HL-60 (cell line): ENCODE measurements around the gene ADPRHL1.

ENCODE experiments used
- DNase-seq, 2 experiments: peaks; one replicate each; pipeline ENCODE4 v3.0.0-alpha.2; 2010 to 2020; ENCODE audit warnings: low read depth in 1 of 2, low spot score in 1 of 2
- H3K27ac ChIP-seq: fragments of 250-450 bp; sonication (Bioruptor Pico); replicated peaks from 2 replicates; pipeline ENCODE4 v1.5.1; 2020; ENCODE audit warnings: mild to moderate bottlenecking, moderate library complexity
- H3K27me3 ChIP-seq: fragments of 250-450 bp; sonication (Bioruptor Pico); 2 replicates; pipeline ENCODE4 v1.5.1; 2021; ENCODE audit warnings: mild to moderate bottlenecking, moderate library complexity; ENCODE audit not compliant: insufficient read depth, poor library complexity, severe bottlenecking
- H3K4me3 ChIP-seq: replicated peaks from 2 replicates; pipeline ENCODE4 v1.5.1; 2011; ENCODE audit warnings: mild to moderate bottlenecking, control low read depth, low read length; ENCODE audit not compliant: insufficient read depth
- GABPA ChIP-seq: IDR thresholded peaks from 2 replicates; pipeline ENCODE4 v1.6.1; 2012; ENCODE audit warnings: low read depth
- POLR2AphosphoS5 ChIP-seq: IDR thresholded peaks from 2 replicates; pipeline ENCODE4 v1.6.1; 2012; ENCODE audit warnings: low read depth
- REST ChIP-seq: IDR thresholded peaks from 2 replicates; pipeline ENCODE4 v1.6.1; 2012; ENCODE audit warnings: low read depth; ENCODE audit not compliant: insufficient replicate concordance
- SPI1 ChIP-seq: IDR thresholded peaks from 2 replicates; pipeline ENCODE4 v1.6.1; 2012; ENCODE audit warnings: low read depth, mild to moderate bottlenecking, borderline replicate concordance
- TF ChIP-seq, protein P1 (sequence below): IDR thresholded peaks from one replicate; pipeline ENCODE4 v1.5.1; 2011; ENCODE audit warnings: low read length, control low read depth, inconsistent platforms; ENCODE audit not compliant: insufficient read depth

Gene ADPRHL1

GRCh38 chr13:113469582-113469981 lies 16.3 kb upstream of the ADPRHL1 start:
- no peaks in the 10 kb centered on the region for H3K27me3 ChIP-seq
- H3K27ac ChIP-seq, result no peak overlapping the region
- TF ChIP-seq GABPA (no peak), POLR2AphosphoS5 (no peak), SPI1 (no peak), REST (no peak)
- TF ChIP-seq, protein P1, sequence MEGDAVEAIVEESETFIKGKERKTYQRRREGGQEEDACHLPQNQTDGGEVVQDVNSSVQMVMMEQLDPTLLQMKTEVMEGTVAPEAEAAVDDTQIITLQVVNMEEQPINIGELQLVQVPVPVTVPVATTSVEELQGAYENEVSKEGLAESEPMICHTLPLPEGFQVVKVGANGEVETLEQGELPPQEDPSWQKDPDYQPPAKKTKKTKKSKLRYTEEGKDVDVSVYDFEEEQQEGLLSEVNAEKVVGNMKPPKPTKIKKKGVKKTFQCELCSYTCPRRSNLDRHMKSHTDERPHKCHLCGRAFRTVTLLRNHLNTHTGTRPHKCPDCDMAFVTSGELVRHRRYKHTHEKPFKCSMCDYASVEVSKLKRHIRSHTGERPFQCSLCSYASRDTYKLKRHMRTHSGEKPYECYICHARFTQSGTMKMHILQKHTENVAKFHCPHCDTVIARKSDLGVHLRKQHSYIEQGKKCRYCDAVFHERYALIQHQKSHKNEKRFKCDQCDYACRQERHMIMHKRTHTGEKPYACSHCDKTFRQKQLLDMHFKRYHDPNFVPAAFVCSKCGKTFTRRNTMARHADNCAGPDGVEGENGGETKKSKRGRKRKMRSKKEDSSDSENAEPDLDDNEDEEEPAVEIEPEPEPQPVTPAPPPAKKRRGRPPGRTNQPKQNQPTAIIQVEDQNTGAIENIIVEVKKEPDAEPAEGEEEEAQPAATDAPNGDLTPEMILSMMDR, result no peak
- no peak for DNase-seq
- no peak overlapping the region for H3K4me3 ChIP-seq

DNA sequence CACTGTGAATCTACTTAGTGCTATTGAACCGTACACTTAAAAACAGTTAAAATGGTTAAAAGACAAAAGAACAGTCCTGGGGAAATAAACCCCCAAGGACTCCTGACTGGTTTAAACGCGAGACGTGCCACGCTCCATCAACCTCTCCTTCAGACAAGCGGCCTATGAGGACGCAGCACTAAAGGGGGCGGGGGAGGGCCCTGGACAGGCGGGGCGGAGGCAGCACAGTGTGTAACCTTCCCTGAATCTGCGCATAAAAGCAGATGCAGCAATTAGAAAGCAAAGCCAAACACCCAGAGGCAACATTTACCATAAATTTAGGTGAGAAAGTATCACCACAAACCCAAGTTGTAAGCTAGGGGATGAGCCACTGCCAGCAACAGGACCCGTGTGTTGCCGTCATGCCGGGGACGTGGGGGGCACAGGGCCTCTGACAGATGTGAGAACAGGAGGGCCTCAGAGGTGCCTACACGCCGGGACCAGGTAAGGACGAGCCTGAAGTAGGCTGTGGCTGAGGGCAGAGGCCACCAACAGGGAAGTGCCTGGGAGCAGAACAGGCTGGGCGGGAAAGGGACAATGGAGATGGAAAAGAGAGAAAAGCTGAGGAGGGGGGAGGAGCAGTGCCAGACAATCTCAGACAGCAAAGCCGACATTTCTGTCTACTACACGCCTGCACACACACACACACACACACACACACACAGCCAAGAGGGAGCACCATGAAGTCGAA lies 15.3 kb upstream of the ADPRHL1 start:
- no peak for DNase-seq
- TF ChIP-seq, protein P1, result no peak
- TF ChIP-seq REST (no peak), GABPA (no peak)
- Histone ChIP-seq H3K27ac (no peak overlapping the region), H3K27me3 (no peaks in the 10 kb centered on the region), H3K4me3 (no peak overlapping the region)

- Histone ChIP-seq H3K4me3 (no peak overlapping the region), H3K27me3 (no peaks in the 10 kb centered on the region), H3K27ac (no peak overlapping the region)
- no peak for TF ChIP-seq GABPA
- TF ChIP-seq REST, result no peak
- TF ChIP-seq, protein P1, result no peak
- no peak for TF ChIP-seq POLR2AphosphoS5
- no peak for TF ChIP-seq SPI1
- DNase-seq, result no peak
These were observed 14.7 kb upstream of the ADPRHL1 start for GRCh38 chr13:113468029-113468428.
